Skeletal muscle satellite cell (primary cell): Measurements from ENCODE around the gene SPINK14. TPM values are rescaled to one million over a fixed set of nuclear protein-coding genes. Genes with fewer than 3 reads are reported as not detected.

Source experiments
- H3K27me3 ChIP-seq: 2 replicates; pipeline ENCODE4 v1.7.0; 2013; ENCODE audit warnings: low read length; ENCODE audit not compliant: control insufficient read depth, insufficient read depth
- H3K36me3 ChIP-seq: 2 replicates; pipeline ENCODE4 v1.7.0; 2013; ENCODE audit warnings: mild to moderate bottlenecking, control low read depth, low read length; ENCODE audit not compliant: insufficient read depth
- H3K4me1 ChIP-seq: 2 replicates; pipeline ENCODE4 v1.7.0; 2013; ENCODE audit warnings: low read length; ENCODE audit not compliant: control insufficient read depth, insufficient read depth
- H3K4me2 ChIP-seq: 2 replicates; pipeline ENCODE4 v1.7.0; 2013; ENCODE audit warnings: mild to moderate bottlenecking, low read length
- H3K4me3 ChIP-seq: 2 replicates; pipeline ENCODE4 v1.7.0; 2013; ENCODE audit warnings: low read length
- H3K9ac ChIP-seq: 2 replicates; pipeline ENCODE4 v1.7.0; 2013; ENCODE audit warnings: mild to moderate bottlenecking, low read depth, low read length, moderate library complexity
- H3K9me3 ChIP-seq: replicated peaks from 2 replicates; pipeline ENCODE4 v1.7.0; 2013; ENCODE audit warnings: mild to moderate bottlenecking, control low read depth, low read length
- total RNA-seq: library from RNA; depleted of rRNA; stranded (reverse); fragments of >200 nt; gene quantifications from 2 replicates; pipeline ENCODE4 v1.2.3, GENCODE V29; 2012; rRNA removed

SPINK14 gene
- total RNA-seq: not detected in 2 replicates

GRCh38 chr5:148168246-148168645 lies at the start of gene SPINK14:
SPINK14 (plus strand) TSS chr5:148168546; CDS start chr5:148169733, 1,187 bp downstream.
- H3K36me3 ChIP-seq: no peaks in the 10 kb centered on the region
- H3K4me3 ChIP-seq: no peak within 1 kb of the TSS
- H3K4me2 ChIP-seq: no peak within 1 kb of the TSS
- H3K27me3 ChIP-seq: peaks cover 5% of the 10 kb centered on the region
- no peak within 1 kb of the TSS for H3K9ac ChIP-seq
- H3K9me3 ChIP-seq: no peaks in the 10 kb centered on the region
- no peaks in the 10 kb centered on the region for H3K4me1 ChIP-seq

GRCh38 chr5:148120317-148120716 lies 48.0 kb upstream of the SPINK14 start:
- H3K4me3 ChIP-seq: no peak overlapping the region
- H3K9ac ChIP-seq: no peak overlapping the region
- H3K4me1 ChIP-seq: no peaks in the 10 kb centered on the region
- H3K9me3 ChIP-seq: no peaks in the 10 kb centered on the region
- H3K36me3 ChIP-seq: no peaks in the 10 kb centered on the region
- no peak overlapping the region for H3K4me2 ChIP-seq
- peaks cover 8% of the 10 kb centered on the region for H3K27me3 ChIP-seq

- Histone ChIP-seq H3K9ac (no peak overlapping the region), H3K4me1 (no peaks in the 10 kb centered on the region), H3K27me3 (no peaks in the 10 kb centered on the region), H3K4me2 (no peak overlapping the region), H3K9me3 (no peaks in the 10 kb centered on the region), H3K4me3 (no peak overlapping the region), H3K36me3 (no peaks in the 10 kb centered on the region)
These were observed 42.7 kb upstream of the SPINK14 start for GRCh38 chr5:148125641-148126040.

DNA sequence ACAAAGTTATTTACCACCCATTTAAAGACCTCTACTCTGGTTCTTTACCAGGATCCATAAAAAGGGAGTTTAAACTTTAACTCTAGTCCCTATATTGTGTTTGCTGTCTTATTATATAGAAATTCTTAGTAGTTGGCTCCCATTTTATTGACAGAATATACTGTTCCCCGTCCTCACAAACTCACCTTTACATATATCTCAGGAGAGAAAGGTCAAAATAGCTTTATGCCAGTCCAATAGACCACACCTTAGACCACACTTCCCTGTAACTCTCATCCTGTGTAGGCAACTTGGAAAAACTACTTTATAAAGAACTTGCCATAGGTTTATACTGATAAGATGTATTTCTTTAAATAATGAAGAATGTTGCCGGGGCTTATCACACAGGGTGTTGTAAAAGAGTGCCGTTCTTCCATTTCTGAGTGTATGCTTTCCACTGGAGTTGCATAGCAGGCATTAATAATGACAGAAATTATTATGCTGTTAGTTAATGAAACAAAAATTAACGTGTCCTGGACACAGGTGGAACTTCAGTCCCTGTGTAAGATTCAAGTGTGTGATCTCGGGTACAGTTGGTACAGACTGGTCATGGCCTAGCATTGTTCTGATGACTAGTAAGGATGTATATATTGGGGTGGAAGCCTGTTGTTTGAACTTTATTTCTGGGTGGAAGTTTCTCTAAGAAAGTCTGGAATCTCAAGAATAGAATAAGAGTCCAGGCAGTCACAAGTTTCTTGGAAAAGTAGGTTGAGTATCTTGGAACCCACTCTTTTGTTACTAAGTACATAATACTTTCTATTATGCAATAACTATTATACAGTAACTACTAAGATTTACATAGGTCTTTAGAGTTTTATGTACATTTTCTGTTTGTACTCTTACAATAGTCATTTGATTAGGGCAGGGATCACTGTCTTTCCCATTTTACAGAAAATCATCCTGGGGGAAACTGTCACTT lies 33.0 kb upstream of the SPINK14 start:
- no peaks in the 10 kb centered on the region for H3K36me3 ChIP-seq
- H3K4me1 ChIP-seq: no peaks in the 10 kb centered on the region
- no peaks in the 10 kb centered on the region for H3K27me3 ChIP-seq
- H3K9ac ChIP-seq: no peak overlapping the region
- H3K4me3 ChIP-seq: no peak overlapping the region
- H3K4me2 ChIP-seq: no peak overlapping the region
- H3K9me3 ChIP-seq: no peaks in the 10 kb centered on the region

GRCh38 chr5:148140846-148141245 lies 27.5 kb upstream of the SPINK14 start:
- Histone ChIP-seq H3K27me3 (peaks cover 4% of the 10 kb centered on the region), H3K4me3 (no peak overlapping the region), H3K4me1 (no peaks in the 10 kb centered on the region), H3K4me2 (no peak overlapping the region), H3K9ac (no peak overlapping the region), H3K36me3 (no peaks in the 10 kb centered on the region), H3K9me3 (no peaks in the 10 kb centered on the region)

- Histone ChIP-seq H3K4me2 (no peak overlapping the region), H3K36me3 (no peaks in the 10 kb centered on the region), H3K4me1 (no peaks in the 10 kb centered on the region), H3K9me3 (no peaks in the 10 kb centered on the region), H3K4me3 (no peak overlapping the region), H3K27me3 (peaks cover 4% of the 10 kb centered on the region), H3K9ac (no peak overlapping the region)
These were observed 26.7 kb upstream of the SPINK14 start for GRCh38 chr5:148141645-148142044.

- no peak overlapping the region for H3K4me3 ChIP-seq
- no peak overlapping the region for H3K9ac ChIP-seq
- H3K4me2 ChIP-seq: no peak overlapping the region
- H3K27me3 ChIP-seq: peaks cover 4% of the 10 kb centered on the region
- no peaks in the 10 kb centered on the region for H3K9me3 ChIP-seq
- H3K4me1 ChIP-seq: no peaks in the 10 kb centered on the region
- no peaks in the 10 kb centered on the region for H3K36me3 ChIP-seq
These were observed 22.4 kb upstream of the SPINK14 start for GRCh38 chr5:148145916-148146315.

DNA sequence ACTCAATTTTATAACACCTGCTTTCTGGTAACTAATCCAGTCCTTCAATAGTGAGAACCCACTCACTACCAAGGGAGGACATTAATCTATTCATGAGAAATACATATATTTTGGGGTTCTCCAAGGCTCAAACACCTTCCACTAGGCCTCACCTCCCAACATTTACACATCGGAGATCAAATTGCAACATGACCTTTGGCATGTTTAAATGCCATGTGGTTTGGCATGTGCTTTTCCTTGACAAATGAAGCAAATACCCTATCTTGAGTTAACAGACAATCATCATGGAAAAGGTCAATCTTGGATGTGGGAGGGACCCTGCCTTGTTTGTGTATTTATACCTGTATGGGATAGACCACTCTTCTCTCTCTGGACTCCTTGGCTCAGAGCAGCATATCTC lies 21.9 kb upstream of the SPINK14 start:
- Histone ChIP-seq H3K27me3 (peaks cover 1% of the 10 kb centered on the region), H3K4me3 (no peak overlapping the region), H3K36me3 (no peaks in the 10 kb centered on the region), H3K9ac (no peak overlapping the region), H3K9me3 (no peaks in the 10 kb centered on the region), H3K4me2 (no peak overlapping the region), H3K4me1 (no peaks in the 10 kb centered on the region)

GRCh38 chr5:148147415-148147814 lies 20.9 kb upstream of the SPINK14 start:
- Histone ChIP-seq H3K27me3 (no peaks in the 10 kb centered on the region), H3K4me2 (no peak overlapping the region), H3K36me3 (no peaks in the 10 kb centered on the region), H3K4me3 (no peak overlapping the region), H3K9me3 (no peaks in the 10 kb centered on the region), H3K9ac (no peak overlapping the region), H3K4me1 (no peaks in the 10 kb centered on the region)

DNA sequence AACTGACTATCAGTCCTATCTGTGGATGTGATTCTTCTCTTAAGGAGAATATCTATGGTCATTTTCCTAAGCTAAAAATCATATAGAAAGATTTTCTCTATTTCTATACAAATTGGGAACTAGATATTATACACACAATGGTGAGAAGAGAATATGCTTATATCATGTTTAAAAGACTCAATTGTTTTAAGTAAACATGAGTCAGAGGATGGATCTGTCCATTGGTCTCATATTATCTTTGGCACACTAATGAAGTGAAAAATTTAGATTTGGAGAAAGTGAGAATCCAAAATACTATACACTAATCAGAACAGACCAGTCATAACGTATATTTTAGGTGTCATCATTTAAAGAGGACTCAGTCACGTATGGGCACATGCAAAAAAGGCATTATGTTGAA lies 16.5 kb upstream of the SPINK14 start:
- Histone ChIP-seq H3K9ac (no peak overlapping the region), H3K36me3 (no peaks in the 10 kb centered on the region), H3K9me3 (no peaks in the 10 kb centered on the region), H3K4me3 (no peak overlapping the region), H3K4me2 (no peak overlapping the region), H3K4me1 (no peaks in the 10 kb centered on the region), H3K27me3 (no peaks in the 10 kb centered on the region)

- H3K4me1 ChIP-seq: no peaks in the 10 kb centered on the region
- no peak overlapping the region for H3K4me2 ChIP-seq
- H3K4me3 ChIP-seq: no peak overlapping the region
- no peaks in the 10 kb centered on the region for H3K9me3 ChIP-seq
- no peak overlapping the region for H3K9ac ChIP-seq
- no peaks in the 10 kb centered on the region for H3K36me3 ChIP-seq
- H3K27me3 ChIP-seq: no peaks in the 10 kb centered on the region
These were observed 15.6 kb upstream of the SPINK14 start for GRCh38 chr5:148152781-148153180.

GRCh38 chr5:148156609-148157008 lies 11.7 kb upstream of the SPINK14 start:
- H3K4me3 ChIP-seq: no peak overlapping the region
- no peak overlapping the region for H3K4me2 ChIP-seq
- no peaks in the 10 kb centered on the region for H3K9me3 ChIP-seq
- no peaks in the 10 kb centered on the region for H3K36me3 ChIP-seq
- no peaks in the 10 kb centered on the region for H3K27me3 ChIP-seq
- no peaks in the 10 kb centered on the region for H3K4me1 ChIP-seq
- no peak overlapping the region for H3K9ac ChIP-seq
